H1 (cell line): ENCODE results near the gene COL12A1. TPM values are rescaled to one million over a fixed set of nuclear protein-coding genes. Genes with fewer than 3 reads are reported as not detected.

ENCODE experiments used
- JUN ChIP-seq: IDR thresholded peaks from 2 replicates; pipeline ENCODE4 v1.6.1; 2011; ENCODE audit warnings: low read depth, mild to moderate bottlenecking, improper control_type of control experiment, low read length
- polyA plus RNA-seq, 7 experiments: library from polyadenylated mRNA; depleted of rRNA in 3 of 7; stranded (reverse) in 5 of 7; unstranded in 2 of 7; fragments of >200 nt in 5 of 7; fragments of 200-250 nt in 2 of 7; gene quantifications; 1 replicate in 5 of 7; 2 replicates in 1 of 7; 4 replicates in 1 of 7; pipeline versions ENCODE4 v1.2.1 to v1.2.3, GENCODE V29; 2011 to 2013; ENCODE audit warnings: missing spikeins in 2 of 7, mixed read lengths in 2 of 7
- total RNA-seq: library from RNA; stranded (reverse); fragmentation: NEBNext Ultra II Directional; extraction: Animal tissue kit (Norgen Biotek cat#: 25700); gene quantifications from 2 replicates; pipeline ENCODE4 v1.2.1, GENCODE V29; 2021

The COL12A1 gene
- total and polyA plus RNA-seq, 2 of the 8 experiments (the other 6 are each of a cell fraction or from before 2014, with no cell fraction given): 1.4 to 4.7 TPM

DNA sequence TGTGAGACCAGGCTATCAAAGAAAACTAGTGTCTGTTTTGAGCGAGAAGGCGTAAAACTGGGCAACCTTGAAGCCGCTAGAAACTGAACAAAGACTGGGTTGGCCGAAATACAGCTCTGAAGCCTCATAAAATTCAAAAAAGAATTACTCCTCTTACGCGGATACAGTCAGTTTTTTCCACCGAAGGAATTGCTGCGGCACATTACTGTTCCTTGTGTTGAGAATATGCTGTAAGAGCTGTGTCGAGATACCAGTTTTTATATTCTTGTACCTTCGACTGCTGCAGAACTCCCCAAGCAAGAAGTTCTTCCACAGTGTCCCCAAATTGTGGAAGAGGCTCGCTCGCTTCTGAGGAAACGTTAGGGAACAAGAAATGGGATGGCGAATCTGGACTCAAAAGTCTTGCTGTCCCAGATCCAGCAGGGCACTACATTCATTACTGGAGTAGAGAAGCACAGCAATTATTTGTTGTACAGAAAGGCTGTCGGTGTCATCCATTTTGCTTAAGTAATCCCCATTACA, 38.3 kb upstream of the COL12A1 start (continued):
- TF ChIP-seq JUN: no peak
